ENCODE measurements around the gene PCSK7. TPM values are rescaled to one million over a fixed set of nuclear protein-coding genes. Genes with fewer than 3 reads are reported as not detected.

Gene PCSK7
- total and polyA plus RNA-seq, 11 donors: 16.9 to 43.4 (median 26.2) TPM

GRCh38 chr11:117189941-117190544 lies 41.8 kb downstream of the PCSK7 start:
- 85 to 91% (median 90%) methylated on average over 7 to 8 of the region's 8 CpGs for WGBS, 4 donors
- TF ChIP-seq CTCF (IDR thresholded peaks at IDR 0.05): no peak
- no peak for TF ChIP-seq POLR2A (IDR thresholded peaks at IDR 0.05)
- intact Hi-C loops (cut with DNase I): no loop called here
- ATAC-seq: no peak
- Histone ChIP-seq H3K4me1 (peaks cover 0 to 17% (median 0%) of the 10 kb centered on the region in 12 donors), H3K9me3 (no peaks in the 10 kb centered on the region), H3K36me3 (peaks cover 0 to 96% (median 83%) of the 10 kb centered on the region in 9 donors), H3K27ac (peak overlapping the region in 1 of 12 donors; percentile 60), H3K4me3 (no peak overlapping the region), H3K27me3 (no peaks in the 10 kb centered on the region)
- DNase-seq: peak in 1 of 5 donors; percentile 25

DNA sequence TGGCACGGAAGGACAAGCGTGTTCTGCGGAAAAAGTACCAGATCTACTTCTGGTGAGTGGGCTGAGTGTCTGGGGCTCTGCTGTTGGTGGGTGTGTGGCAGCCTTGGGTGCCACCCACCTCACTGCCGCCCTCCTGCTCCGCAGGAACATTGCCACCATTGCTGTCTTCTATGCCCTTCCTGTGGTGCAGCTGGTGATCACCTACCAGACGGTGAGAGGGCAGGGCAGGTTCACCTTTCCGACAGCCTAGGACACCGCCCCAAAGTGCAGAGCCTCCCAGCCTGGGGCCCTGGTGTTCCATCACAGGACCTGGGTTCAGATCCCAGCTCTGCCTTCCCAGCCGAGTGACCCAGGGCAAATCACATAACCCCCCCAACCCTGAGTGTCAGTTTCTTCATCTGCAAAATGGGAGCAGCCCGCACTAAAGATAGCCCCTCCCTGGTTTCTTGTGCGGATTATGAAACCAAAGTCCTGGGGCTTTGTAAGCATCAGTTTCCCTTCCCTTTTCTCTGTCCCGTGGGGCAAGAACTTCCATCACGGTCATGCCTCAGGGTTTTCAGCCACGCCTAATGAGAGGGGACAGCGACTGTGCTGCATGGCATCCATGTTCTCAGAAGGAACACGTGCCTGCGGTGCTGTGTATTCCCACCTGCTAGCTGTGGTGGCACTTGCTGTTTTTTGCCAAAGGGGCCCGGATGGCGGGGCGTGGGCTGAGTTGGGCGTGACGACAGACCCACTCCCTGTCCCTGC lies 42.5 kb downstream of the PCSK7 start:
- ATAC-seq: peak in 3 of 4 donors; percentile 19 to 42 (median 24)

DNA sequence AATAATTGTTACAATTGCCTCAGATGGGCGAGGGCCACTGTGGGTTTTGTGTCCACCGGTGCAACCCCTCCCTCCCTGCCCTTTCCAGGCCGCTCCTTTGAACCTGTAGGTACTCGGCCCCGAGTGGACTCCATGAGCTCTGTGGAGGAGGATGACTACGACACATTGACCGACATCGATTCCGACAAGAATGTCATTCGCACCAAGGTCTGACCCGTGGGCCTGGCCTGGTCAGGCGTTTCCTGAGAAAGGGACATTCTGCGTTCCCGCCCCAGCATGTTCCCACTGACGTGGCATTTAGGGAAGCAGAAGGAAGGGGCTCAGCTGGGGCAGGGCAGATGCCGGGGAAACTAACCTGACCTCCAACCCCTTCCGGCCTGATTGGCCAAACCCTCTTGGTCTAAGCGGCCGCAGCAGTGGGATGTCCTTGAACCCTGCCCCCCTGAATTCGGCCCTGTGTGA lies 43.2 kb downstream of the PCSK7 start:
- DNase-seq (peak in 2 of 5 donors; percentile 52 to 56), ATAC-seq (peak in 3 of 4 donors; percentile 9 to 26 (median 25))
- Histone ChIP-seq H3K4me3 (no peak overlapping the region), H3K27me3 (no peaks in the 10 kb centered on the region), H3K4me1 (peaks cover 0 to 17% (median 0%) of the 10 kb centered on the region in 12 donors), H3K27ac (peak overlapping the region in 1 of 12 donors; percentile 79), H3K9me3 (no peaks in the 10 kb centered on the region), H3K36me3 (peaks cover 0 to 97% (median 84%) of the 10 kb centered on the region in 9 donors)
- 88 to 94% (median 93%) methylated on average over 20 of the region's 20 CpGs for WGBS, 4 donors
- TF ChIP-seq POLR2A (IDR thresholded peaks at IDR 0.05): no peak
- no peak for TF ChIP-seq CTCF (IDR thresholded peaks at IDR 0.05)
- intact Hi-C loops (cut with DNase I): no loop called here

More for the DNA sequence above, 42.5 kb downstream of the PCSK7 start:
- peaks cover 0 to 17% (median 0%) of the 10 kb centered on the region in 12 donors for H3K4me1 ChIP-seq
- peak in 1 of 5 donors; percentile 48 for DNase-seq
- intact Hi-C loops (cut with DNase I): no loop called here
- H3K4me3 ChIP-seq: no peak overlapping the region
- H3K36me3 ChIP-seq: peaks cover 0 to 99% (median 84%) of the 10 kb centered on the region in 9 donors
- TF ChIP-seq CTCF (IDR thresholded peaks at IDR 0.05) (no peak), POLR2A (IDR thresholded peaks at IDR 0.05) (no peak)
- WGBS, 4 donors: 92 to 93% (median 93%) methylated on average over 18 to 22 of the region's 22 CpGs
- H3K27ac ChIP-seq: peak overlapping the region in 1 of 12 donors; percentile 79
- H3K9me3 ChIP-seq: no peaks in the 10 kb centered on the region
- H3K27me3 ChIP-seq: no peaks in the 10 kb centered on the region
